Testis (tissue), 2 donors: ENCODE results near the gene ARHGAP27.

ENCODE experiments used
- CTCF ChIP-seq, 3 experiments: fragments of 450-650 bp in 2 of 3; fragments of 200-600 bp in 1 of 3; sonication (generic) in 1 of 3; IDR thresholded peaks; one replicate each; pipeline ENCODE4 v1.5.1; 2016 to 2019; ENCODE audit warnings: antibody characterized with exemption in 3 of 3, mild to moderate bottlenecking in 2 of 3, moderate library complexity in 1 of 3
- POLR2A ChIP-seq: fragments of 450-650 bp; IDR thresholded peaks from one replicate; pipeline ENCODE4 v1.6.1; 2017; ENCODE audit warnings: antibody characterized with exemption, mild to moderate bottlenecking, moderate library complexity

- TF ChIP-seq POLR2A, result no peak
- TF ChIP-seq CTCF (IDR thresholded peaks at IDR 0.05), result no peak
Measured at GRCh38 chr17:45380991-45381390, 51.7 kb downstream of the ARHGAP27 start.
